Fibroblast of pulmonary artery (primary cell): ENCODE data around the gene LAMB1.

ENCODE experiments used
- DNase-seq: peaks from one replicate; pipeline ENCODE4 v3.0.0-alpha.2; 2010; ENCODE audit warnings: low read depth
- H3K4me3 ChIP-seq: replicated peaks from 2 replicates; pipeline ENCODE4 v1.5.1; 2011; ENCODE audit warnings: low read depth, mild to moderate bottlenecking, control low read depth, low read length, moderate library complexity
- TF ChIP-seq, protein P1 (sequence below): IDR thresholded peaks from 2 replicates; pipeline ENCODE4 v1.5.1; 2011; ENCODE audit warnings: mild to moderate bottlenecking, control low read depth, low read length, inconsistent platforms; ENCODE audit errors: missing control alignments

LAMB1 gene

DNA sequence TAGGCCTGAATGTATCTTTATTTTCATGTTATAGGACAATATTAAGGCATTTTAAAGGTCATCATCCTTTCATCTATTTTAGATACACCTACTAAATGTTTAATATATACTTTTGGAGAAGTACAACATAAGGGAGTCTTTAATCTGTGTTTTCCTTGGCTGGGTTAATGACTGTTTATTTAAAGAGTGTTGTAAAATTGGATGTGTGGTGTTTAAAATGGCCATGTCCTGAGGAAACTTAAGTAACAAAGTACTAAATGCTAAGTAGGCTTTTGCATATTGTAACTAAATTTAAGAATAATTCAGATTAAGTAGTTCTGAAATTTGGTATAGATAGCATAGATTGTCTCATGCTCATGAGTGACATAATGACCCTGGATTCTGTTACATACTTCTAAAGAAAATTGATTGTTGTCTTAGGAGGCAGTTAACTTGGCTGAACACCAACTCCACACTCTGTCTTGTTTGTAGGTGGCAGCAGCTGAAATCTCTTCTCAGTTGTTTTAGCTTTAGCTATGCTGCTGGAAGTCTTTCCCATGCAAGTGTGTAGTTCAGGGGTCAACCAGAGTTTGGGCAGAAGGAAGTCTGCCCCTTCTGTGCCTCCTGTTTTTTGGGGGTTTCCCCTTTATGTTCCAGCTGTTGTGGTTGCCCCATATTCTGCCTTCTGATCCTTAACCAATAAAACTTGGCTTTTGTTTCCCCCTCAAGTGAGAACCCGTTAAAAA is 82.8 kb downstream of the LAMB1 start:
- H3K4me3 ChIP-seq = no peak overlapping the region
- no peak for DNase-seq
- TF ChIP-seq, protein P1, sequence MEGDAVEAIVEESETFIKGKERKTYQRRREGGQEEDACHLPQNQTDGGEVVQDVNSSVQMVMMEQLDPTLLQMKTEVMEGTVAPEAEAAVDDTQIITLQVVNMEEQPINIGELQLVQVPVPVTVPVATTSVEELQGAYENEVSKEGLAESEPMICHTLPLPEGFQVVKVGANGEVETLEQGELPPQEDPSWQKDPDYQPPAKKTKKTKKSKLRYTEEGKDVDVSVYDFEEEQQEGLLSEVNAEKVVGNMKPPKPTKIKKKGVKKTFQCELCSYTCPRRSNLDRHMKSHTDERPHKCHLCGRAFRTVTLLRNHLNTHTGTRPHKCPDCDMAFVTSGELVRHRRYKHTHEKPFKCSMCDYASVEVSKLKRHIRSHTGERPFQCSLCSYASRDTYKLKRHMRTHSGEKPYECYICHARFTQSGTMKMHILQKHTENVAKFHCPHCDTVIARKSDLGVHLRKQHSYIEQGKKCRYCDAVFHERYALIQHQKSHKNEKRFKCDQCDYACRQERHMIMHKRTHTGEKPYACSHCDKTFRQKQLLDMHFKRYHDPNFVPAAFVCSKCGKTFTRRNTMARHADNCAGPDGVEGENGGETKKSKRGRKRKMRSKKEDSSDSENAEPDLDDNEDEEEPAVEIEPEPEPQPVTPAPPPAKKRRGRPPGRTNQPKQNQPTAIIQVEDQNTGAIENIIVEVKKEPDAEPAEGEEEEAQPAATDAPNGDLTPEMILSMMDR = no peak

DNA sequence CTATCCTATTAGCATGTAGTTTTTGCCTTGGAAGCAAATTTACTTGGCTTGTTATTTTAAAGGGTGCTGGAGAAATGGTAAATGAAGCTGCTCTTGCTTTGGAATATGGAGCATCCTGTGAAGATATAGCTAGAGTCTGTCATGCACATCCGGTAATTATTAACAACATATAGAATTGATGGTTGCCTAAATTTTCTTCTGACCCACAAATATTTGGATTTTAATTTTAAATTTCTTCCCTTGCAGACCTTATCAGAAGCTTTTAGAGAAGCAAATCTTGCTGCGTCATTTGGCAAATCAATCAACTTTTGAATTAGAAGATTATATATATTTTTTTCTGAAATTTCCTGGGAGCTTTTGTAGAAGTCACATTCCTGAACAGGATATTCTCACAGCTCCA is 84.0 kb downstream of the LAMB1 start:
- TF ChIP-seq, protein P1 = no peak
- H3K4me3 ChIP-seq = no peak overlapping the region
- DNase-seq = no peak

DNA sequence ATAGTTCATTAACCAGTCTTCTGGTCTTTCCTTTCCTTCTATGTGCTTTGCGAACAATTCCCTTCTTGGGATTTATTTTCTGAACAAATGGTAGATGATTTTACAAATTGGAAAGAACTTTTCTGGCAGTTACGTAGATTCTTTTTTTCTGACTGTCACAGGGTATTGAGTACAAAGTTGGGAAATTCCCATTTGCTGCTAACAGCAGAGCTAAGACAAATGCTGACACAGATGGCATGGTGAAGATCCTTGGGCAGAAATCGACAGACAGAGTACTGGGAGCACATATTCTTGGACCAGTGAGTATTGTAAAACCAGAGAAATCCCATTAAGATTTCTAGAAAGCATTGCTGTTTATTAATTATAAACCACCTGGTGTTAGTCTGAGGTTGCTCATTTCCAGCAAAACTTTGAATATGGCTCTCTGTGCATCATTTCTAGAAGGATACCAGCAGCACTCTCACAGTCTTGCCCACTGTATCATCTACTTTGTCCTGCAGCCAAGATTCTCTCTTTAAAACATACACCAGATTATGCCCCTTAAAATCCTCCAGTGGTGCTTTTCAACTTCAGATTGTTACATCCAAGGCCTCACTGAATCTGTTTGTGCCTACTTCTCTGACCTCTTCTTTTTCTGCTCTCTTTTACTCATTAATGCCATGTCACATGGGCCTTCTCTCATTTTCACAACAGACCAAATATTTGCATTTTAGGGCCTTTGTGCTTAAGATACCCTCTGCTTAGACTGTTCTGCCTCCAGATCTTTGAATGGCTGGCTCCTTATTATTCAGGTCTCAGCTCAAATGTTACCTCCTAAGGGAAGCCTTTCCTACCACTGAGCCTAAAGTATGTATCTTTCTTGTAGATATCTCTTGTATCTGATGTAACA is 85.0 kb downstream of the LAMB1 start:
- no peak for DNase-seq
- H3K4me3 ChIP-seq = no peak overlapping the region
- TF ChIP-seq, protein P1 = no peak

DNA sequence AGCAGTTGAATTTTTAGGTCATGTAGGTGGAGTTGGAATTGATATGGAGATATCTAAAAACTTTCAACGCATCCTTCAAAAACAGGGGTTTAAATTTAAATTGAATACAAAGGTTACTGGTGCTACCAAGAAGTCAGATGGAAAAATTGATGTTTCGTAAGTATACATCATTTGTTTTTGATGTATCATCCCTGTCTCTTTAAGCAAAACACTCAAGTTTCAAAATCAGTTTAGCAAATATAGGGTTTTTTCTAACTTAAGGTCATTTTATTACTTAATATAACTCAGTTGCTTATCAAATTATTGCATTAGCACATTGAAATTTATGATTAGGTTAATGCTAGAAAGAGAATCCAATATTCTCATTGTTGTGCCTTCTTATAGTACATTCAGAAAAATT is 87.4 kb downstream of the LAMB1 start:
- TF ChIP-seq, protein P1 = no peak
- H3K4me3 ChIP-seq = no peak overlapping the region
- no peak for DNase-seq

DNA sequence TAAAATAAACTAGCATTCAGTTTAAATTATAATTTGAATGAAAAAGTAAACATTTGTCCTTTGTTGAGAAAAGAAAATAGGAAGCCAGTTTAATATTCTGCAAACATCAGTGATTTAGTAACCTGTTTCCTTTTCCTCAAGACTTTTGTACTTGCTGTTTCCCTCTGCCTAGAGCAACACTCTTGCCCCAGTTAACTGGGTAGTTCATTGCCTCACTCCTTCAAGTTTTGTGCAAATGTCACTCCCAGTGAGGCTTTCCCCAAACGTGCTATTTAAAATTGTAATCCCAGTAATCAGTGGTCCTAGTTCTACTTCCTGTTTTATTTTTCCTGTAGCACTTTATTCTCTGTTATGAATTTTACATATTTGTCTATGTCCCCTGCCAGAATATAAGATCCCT is 88.1 kb downstream of the LAMB1 start:
- TF ChIP-seq, protein P1 = no peak
- H3K4me3 ChIP-seq = no peak overlapping the region
- DNase-seq = no peak

DNA sequence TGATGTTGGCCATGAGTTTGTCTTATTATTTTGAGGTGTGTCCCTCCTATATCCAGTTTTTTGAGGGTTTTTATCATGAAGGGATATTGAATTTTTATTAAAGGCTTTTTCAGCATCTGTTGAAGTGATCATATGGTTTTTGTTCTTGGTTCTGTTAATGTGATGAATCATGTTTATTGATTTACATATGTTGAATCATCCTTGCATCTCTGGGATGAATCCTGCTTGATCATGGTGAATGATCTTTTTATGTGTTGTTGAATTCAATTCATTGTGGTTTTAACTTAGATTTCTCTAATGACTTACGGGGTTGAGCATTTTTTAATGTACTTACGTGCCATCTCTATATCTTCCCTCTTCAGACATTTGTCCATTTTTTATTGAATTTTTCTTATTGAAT is 89.1 kb downstream of the LAMB1 start:
- DNase-seq = no peak
- no peak overlapping the region for H3K4me3 ChIP-seq
- TF ChIP-seq, protein P1 = no peak

DNA sequence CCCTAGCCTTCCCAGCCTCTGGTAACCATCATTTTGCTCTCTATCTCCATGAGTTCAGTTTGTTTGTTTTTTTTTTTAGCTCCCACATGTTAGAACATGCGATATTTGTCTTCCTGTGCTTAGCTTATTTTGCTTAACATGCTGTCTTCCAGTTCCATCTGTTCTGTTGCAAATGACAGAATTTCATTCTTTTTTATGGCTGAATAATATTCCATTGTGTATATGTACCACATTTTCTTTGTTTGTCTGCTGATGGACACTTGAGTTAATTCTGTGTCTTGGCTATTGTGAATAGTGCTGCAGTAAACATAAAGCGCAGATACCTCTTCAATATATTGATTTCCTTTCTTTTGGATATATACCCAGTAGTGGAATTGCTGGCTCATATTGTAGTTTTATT is 91.0 kb downstream of the LAMB1 start:
- H3K4me3 ChIP-seq = no peak overlapping the region
- no peak for DNase-seq
- TF ChIP-seq, protein P1 = no peak
